GM18499 (cell line): ENCODE measurements around the gene MCUR1.
"Not testable (repeated sequence)": the region's sequence is repeated elsewhere in the genome, so short reads cannot be mapped to it uniquely, and the experiment has no call there.

Source experiments
- ATAC-seq: cut with Tn5 transposase; IDR thresholded peaks from one replicate; pipeline ENCODE4 v1.9.1; 2021; ENCODE audit warnings: moderate number of reproducible peaks; ENCODE audit not compliant: insufficient read depth, unreplicated experiment

MCUR1 gene

DNA sequence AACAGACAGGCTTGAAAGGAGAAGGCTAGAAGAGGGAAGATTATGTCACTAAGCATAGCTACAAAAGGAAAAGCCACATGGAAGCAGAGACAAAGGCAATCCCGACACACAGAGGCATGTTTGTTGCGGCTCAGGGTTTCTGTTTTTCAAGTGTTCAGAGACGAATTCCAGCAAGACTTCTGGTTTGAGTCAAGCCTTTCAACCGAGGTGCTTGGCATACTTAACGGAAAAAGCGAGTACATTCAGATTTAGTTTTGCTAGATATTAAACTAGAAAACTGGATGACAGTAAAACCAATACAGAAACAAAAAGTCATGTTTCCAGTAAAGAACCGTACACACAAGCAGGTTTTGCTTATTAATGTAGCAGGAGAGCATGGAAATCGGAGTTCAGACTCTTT, 27.2 kb downstream of the MCUR1 start:
- no peak for ATAC-seq

DNA sequence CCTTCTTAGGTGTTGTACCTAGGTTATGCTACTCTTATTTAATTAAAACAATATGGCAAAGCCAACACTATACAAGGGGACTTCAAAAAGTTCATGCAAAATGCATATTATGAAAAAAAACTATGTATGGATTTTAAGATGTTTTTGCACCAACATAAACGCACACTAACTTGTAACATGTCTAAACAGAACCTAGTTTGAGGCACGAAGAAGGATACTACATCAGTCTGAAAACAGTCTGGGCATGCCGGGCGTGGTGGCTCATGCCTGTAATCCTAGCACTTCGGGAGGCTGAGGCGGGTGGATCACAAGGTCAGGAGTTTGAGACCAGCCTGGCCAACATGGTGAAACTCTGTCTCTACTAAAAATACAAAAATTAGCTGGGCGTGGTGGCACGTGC, 34.2 kb downstream of the MCUR1 start:
- not testable (repeated sequence) for ATAC-seq

DNA sequence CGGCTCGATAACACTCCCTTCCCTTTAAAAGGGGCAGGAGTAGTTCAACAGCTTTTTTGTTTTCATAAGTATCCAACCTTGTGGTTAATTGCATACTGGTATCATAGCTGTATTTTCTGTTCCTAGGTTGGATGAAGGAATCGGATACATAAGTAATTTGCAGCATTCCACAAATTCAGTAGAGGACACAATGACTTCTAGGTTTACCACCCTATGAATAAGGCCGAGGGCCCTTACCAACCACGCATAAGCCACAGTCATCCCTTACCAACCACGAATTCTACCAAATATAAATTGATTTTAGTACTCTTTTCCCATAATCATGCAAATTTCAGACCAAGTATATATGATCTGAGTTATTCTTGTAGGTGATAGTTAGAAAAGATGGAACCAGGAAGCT, 36.3 kb downstream of the MCUR1 start:
- ATAC-seq, result no peak

DNA sequence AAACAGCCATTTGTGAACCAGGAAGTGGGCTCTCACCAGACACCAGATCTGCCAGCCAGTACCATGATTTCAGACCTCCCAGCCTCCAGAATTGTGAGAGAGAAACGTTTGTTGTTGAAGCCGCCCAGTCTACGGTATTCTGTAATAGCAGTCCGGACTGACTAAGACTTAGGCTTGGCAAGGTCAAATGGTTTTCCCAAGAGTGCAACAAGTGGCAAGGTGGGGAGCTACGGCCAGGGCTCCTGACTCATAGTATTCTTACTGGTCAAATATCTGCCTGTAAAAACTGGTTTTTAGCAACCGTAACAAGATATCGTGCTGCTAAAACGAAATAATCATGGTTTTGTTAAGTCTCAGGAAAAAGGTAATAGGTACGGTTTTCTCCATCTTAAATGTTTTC, 37.8 kb downstream of the MCUR1 start:
- ATAC-seq, result no peak

DNA sequence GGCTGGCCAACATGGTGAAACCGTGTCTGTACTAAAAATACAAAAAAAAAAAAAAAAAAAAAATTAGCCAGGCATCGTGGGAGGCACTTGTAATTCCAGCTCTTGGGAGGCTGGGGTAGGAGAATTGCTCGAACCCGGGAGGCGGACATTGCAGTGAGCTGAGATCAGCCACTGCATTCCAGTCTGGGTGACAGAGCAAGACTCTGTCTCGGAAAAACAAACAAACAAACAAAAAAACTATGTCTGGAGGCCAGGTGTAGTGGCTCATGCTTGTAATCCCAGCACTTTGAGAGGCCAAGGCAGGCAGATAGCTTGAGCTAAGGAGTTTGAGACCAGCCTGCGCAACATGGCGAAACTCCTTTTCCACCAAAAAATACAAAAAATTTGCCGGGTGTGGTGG, 38.9 kb downstream of the MCUR1 start:
- ATAC-seq, result not testable (repeated sequence)

DNA sequence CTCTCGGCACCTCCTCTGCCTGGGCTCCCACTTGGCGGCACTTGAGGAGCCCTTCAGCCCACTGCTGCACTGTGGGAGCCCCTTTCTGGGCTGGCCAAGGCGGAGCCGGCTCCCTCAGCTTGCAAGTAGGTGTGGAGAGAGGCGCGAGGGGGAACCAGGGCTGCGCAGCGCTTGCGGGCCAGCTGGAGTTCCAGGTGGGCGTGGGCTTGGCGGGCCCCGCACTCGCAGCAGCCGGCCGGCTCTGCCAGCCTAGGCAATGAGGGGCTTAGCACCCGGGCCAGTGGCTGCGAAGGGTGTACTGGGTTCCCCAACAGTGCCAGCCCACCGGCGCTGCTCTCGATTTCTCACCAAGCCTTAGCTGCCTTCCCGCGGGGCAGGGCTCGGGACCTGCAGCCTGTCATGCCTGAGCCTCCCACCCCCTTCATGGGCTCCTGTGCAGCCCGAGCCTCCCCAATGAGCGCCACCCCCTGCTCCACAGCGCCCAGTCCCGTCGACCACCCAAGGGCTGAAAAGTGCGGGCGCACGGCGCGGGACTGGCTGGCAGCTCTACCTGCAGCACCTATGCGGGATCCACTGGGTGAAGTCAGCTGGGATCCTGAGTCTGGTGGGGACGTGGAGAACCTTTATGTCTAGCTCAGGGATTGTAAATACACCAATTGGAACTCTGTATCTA, 41.9 kb downstream of the MCUR1 start:
- not testable (repeated sequence) for ATAC-seq

DNA sequence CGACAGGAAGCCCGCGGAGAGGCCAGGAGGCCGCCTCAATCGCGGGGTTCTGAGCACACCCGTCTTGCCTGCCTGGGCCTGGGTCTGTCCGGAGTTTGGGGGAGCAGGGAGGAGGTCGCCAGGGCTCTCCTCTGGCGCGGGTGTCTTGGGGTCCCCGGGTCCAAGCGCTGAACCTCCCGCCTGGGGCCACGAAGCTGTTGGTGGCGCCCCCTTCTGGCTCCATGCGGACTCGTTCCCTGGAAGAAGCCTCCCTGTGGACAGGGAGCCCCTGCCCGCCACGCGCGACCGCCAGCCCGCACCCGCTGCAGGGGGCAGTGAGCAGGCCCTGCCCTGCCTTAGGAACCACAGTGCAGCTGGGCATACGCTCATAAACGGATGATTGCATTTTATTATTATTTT, 44.7 kb downstream of the MCUR1 start:
- ATAC-seq, result no peak

DNA sequence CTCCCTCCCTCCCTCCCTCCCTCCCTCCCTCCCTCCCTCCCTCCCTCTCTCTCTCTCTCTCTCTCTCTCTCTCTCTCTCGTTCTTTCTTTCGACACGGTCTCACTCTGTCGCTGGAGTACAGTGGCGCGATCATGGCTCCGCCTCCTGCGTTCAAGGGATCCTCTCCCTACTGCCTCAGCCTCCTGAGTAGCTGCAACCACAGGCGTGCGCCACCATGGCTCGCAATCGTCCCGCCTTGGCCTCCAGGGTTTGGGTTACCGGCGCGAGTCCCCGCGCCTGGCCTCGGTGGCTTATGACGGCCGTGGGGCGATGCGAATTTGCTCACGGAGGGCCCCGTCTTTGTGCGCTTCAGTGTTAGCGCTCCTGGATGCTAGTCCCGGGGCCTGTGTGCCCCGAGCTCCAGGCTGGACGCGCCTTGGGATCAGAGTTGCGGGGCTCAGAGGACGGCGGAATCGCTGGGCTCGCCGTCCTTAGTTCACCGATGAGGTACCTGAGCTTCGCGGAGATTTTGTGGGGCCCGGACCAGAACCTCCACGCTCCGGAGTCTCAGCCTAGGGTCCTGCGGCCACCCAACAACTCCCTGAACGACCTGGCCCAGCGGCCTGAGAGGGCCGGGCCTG, 45.2 kb downstream of the MCUR1 start:
- ATAC-seq, result no peak

DNA sequence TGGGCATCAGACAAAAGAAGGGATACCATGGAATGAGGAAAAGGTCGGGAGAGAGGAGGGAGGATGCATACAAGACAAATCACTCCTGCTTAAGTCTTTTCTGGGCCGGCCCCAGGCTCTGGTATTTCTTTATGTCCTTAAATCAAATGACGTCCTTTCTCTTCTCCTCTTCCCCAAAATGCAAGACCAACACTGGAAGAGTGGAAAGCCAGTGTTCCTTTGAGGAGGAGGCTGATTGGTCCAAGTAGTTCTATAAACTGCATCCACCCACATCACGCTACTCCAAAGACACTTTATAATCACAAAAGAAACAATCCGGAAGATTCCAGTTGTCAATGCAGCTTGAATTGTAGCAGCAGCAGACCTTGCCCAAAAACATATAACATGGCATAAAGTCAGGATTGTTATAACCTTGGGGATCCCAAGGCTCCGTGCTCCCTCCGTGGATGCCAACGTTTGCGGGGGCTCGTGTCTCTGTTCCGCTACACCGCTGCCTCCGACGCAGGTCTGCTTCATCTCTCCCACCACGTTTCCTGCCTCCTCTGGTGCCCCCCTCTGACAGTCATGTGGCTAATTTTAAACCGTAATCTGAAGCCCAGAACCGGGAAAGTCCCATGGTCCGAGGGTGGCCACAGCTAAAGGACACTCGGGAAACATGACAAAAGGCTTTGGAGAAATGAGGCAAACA, 47.1 kb downstream of the MCUR1 start:
- ATAC-seq, result no peak

DNA sequence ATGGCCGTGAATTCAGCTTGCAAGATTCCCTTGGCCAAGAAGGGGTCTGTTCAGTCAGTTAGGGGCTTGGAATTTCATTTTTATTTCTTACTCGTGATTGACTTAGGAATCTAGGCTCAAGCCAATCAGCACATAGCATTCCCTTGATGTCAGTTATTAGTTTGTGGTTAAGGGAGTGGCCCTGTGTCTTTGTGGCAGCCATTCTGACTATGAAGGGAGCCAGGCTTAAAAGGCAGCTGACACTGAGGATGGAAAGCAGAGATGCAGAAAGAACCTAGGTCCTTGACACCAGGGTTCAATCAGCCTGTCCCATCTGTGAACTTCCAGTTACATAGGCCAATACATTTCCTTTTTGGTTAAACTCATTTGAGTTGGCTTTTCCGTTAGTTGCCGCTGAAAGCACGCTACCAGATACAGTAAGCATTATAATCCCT, 48.1 kb downstream of the MCUR1 start:
- ATAC-seq, result no peak

DNA sequence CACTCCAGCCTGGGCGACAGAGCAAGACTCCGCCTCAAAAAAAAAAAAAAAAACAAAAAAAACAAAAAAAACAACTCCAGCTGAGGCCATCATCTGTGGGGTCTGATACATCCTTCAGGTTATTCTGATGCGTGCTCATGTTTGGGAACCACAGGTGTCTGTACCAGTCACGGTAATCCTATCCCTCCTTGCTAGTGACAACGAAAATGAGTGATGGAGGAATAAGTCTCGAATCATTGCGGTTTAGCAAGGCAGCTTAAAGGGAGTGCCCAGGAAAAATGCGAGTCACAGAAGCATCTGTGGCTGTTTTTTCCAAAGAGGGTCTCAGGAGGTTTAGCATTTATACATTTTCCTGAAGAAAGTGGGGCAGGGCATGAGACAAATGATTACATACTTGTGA, 48.8 kb downstream of the MCUR1 start:
- ATAC-seq, result no peak

DNA sequence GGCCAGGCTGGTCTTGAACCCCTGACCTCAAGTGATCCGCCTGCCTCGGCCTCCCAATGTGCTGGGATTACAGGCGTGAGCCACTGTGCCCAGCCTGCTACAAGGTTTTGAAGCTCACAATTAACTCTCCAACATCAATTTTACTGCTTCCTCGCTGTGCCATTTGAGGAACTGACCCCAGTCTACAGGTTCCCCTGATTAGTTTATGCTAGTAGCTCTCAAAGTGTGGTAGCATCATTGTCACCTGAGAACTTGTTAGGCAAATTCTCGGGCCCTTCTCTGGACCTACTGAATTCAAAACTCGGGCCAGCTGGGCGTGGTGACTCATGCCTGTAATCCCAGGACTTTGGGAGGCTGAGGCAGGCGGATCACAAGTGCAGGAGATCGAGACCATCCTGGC, 49.4 kb downstream of the MCUR1 start:
- ATAC-seq, result no peak

DNA sequence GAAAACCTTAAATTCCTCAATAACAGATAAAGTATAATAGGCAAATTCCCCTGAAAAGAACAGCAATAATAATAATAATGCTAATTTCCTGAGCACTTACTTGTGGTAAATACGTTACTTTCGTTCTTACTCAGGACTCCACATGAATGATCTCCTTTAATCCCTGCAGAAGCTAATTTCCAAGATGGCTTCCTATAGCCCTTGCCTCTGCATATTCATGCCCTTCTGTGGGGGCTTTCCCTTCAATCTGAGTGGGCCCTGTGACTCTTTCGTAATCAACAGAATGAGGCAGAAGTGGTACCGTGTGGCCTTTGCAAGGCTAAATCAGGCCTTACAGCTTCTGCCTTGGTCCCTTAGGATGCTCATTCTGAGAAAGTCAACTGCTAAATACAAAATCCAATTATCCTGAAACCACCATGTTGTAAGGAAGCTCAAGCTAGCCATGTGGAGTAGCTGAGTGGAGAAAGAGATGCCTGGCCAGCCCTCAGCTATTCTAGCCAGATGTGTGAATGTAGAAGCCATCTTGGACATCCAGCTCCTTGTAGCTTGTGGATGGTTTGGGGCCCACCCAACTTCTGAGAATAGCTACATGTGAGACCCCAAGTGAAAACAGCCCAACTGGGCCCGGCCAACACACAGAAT, 50.5 kb downstream of the MCUR1 start:
- ATAC-seq, result no peak

DNA sequence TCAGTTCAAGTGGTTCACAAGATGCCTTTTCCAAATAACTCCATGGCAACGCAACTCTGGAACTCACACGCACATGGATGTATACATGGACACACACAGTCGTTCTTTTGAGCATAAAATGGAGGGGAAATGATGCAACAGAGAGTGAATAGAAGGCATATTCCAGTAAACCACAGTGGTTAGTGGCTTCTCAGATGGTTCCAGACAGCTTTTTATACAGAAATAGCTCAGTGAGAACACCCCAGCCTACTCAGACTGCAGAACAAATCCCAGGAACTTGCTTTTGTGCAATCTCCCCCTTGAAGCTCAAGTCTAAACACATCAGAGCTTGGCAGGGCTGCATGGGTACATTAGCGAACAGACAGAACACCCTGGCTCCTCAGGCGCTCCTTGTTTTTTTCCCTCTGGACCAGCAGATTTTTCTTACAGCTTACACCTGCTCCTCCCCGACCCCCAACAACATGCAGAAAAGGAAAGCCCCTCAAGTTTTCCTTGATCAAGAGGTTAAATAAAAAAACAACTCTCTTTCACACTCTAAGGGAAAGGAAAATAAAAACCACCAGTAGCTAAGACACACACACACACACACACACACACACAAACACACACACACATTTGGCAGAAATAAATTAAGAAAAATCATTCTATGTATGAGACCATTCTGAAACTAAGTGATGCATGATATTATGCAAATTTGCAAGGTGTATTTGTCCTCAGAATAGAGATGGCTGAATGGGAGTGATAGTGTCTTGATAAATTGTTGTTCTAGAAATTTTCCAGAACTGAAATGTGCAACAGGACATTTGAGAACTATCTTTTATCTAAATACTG, 51.5 kb downstream of the MCUR1 start:
- no peak for ATAC-seq

DNA sequence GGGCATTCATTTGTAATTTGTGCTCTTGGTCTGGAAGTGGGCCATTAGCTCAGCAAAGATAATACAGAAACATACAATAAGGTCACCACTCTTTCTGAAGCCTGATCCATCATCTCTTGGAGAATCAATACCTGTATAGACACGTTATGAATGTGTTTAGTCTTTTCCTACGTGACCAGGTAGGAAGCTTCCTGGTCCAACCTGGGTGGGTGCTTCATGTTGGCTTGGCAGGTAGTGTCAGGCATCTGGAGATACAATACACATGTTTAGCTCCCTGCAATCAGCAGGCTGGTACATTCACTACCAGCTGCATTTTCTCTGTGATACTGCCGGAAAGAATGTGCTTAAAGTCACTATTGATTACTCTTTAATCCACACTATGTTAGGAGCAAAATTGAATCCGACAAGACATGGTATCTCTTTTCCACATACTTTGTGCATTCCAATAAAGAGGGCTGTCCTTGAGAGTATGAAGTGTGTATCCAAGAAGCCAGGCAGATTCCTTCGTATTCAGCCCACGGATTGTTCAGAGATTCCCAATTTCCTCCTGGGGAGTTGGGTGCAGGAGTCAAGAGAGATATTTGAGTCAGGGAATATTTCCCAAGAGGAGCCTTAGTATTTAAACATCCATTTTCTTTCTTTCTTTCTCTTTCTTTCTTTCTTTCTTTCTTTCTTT, 52.9 kb downstream of the MCUR1 start:
- no peak for ATAC-seq

DNA sequence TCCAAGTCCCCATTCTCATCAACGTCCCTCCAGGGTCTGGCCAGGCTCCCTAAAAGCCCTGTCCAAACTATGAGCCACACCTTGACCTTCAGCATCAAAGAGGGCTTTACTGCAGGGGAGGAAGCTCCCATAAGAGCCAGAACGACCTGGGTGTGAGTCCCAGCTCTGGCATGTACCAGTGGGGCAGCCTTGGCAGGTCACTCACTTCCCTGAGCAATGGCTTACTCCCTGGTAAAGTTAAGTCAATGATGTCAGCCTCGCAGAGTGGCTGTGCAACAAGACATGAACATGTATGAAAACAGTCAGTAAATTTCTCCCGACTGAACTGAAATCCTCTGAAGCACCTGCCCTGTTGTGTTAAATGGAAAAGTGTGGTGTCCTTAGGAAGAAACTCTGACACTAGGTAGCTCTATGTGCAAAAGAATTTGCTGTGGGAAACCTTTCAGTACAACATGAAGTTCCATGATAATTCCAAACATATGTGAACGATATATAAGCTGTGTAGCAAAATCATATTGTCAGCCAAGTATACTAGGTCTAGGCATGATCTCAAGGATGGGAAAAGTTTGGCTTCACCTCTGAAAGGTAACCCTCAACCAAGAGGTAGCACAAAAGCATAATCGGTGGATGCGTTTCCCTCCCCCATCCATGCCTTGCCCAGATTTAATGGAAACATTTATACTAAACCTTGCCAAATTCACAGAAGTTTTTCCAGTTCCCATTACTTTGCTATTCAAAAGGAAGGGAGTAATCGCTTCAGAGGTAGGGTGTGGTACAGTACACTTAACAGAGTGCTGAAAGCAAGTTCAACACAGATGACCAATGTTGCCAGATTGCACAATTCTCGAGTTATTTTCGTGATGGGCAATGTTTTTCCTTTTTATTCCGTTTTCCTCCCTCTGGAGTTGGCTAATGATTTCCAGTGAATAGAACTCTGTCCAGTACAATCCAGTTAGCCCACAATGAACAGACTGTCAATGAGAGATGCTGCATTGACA, 53.8 kb downstream of the MCUR1 start:
- no peak for ATAC-seq

DNA sequence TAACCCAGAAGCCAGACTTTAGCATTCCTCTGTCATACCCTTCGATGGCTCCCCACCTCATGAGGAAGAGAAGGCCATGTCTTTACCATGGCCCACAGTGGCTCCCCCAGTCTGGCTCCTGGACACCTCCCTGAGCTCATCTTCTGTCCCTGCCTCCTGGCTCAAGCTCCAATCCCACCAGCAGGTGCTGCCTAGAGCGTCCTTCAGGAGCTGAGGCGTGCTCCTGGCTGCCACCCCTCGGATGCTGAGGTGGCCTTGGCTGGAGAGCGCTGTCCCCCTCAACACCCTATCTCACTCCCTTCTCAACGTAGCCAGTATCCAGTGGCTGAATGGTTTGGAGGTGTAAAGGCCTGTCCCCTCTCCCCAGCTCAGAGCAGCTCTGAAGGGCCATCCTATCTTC, 55.3 kb downstream of the MCUR1 start:
- ATAC-seq, result no peak

DNA sequence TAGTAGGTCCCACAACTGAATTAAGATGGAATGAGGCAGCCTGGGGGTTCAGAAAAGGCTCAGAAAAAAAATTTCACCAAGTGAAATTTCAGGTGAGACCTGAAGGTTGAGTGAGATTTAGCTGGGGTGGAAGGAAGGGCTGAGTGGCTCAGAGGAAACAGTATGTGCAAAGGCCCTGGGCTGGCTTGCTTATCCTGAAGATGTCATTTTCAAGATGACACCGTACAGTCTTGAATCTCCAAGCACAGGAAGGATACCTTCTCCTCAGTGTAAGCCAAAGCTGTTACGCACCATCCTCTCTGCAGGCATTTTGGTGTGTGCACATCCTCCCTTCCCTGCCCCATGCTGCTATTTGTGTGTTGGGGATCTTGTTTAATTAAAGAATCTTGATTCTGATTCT, 59.7 kb downstream of the MCUR1 start:
- no peak for ATAC-seq

DNA sequence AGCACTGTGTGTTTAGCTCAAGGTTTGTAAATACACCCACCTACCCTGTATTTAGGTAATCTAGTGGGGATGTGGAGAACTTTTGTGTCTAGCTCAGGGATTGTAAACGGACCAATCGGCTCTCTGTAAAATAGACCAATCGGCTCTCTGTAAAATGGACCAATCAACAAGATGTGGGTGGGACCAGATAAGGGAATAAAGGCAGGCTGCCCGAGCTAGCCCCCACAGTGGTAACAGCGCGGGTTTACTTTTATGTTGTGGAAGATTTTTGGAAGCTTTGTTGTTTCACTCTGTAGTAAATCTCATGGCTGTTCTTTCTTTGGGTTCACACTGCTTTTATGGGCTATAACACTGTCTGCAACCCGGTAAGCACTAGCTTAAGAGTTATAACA, 70.6 kb downstream of the MCUR1 start:
- ATAC-seq, result no peak
